ENCODE results near the gene NYNRIN. TPM values are rescaled to one million over a fixed set of nuclear protein-coding genes. Genes with fewer than 3 reads are reported as not detected.

The NYNRIN gene
- total RNA-seq, 4 donors from 2014 or later, result 3.2 to 15.5 (median 10.3) TPM

DNA sequence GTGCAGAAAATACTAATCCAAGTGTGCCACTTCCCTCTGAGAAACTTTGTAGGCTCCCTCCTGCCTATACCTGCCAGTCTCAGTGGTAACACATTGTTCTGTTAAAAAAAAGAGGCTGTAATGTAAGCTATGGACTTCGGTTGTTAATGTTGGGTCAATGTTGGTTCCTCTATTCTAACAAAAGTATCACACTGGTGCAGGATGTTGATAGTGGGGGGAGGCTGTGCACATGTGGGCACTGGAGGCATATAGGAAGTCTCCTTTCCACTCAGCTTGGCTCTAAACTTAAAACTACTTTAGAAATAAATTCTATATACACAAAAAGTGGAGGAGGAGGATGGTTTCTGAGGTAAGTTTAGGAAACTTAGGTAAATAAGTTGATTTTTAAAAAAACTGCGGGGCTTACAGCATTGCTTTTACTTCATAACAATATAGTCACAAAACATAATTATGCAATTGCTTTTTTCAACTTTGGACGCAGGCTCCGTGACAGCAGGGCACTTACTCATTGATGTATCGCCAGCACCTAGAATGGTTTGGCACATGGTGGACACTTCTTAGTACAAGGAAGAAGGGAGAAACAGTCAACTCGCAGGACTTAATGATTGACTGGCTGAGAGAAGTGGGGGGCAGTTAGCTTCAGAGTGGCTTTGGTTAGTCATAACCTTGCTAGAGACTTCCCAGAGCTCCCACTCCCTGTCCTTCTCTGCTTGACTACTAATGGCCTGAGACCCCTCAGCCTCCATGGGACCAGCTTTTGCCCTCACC, 7.9 kb upstream of the NYNRIN start:
- Histone ChIP-seq H3K27ac (no peak overlapping the region), H3K4me1 (no peaks in the 10 kb centered on the region), H3K27me3 (no peaks in the 10 kb centered on the region), H3K4me3 (no peak overlapping the region), H3K9me3 (no peaks in the 10 kb centered on the region), H3K36me3 (no peaks in the 10 kb centered on the region)
- TF ChIP-seq, protein P1, sequence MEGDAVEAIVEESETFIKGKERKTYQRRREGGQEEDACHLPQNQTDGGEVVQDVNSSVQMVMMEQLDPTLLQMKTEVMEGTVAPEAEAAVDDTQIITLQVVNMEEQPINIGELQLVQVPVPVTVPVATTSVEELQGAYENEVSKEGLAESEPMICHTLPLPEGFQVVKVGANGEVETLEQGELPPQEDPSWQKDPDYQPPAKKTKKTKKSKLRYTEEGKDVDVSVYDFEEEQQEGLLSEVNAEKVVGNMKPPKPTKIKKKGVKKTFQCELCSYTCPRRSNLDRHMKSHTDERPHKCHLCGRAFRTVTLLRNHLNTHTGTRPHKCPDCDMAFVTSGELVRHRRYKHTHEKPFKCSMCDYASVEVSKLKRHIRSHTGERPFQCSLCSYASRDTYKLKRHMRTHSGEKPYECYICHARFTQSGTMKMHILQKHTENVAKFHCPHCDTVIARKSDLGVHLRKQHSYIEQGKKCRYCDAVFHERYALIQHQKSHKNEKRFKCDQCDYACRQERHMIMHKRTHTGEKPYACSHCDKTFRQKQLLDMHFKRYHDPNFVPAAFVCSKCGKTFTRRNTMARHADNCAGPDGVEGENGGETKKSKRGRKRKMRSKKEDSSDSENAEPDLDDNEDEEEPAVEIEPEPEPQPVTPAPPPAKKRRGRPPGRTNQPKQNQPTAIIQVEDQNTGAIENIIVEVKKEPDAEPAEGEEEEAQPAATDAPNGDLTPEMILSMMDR (IDR thresholded peaks at IDR 0.05), result no peak
- TF ChIP-seq POLR2A (IDR thresholded peaks at IDR 0.05), result no peak
- DNase-seq, result no peak

DNA sequence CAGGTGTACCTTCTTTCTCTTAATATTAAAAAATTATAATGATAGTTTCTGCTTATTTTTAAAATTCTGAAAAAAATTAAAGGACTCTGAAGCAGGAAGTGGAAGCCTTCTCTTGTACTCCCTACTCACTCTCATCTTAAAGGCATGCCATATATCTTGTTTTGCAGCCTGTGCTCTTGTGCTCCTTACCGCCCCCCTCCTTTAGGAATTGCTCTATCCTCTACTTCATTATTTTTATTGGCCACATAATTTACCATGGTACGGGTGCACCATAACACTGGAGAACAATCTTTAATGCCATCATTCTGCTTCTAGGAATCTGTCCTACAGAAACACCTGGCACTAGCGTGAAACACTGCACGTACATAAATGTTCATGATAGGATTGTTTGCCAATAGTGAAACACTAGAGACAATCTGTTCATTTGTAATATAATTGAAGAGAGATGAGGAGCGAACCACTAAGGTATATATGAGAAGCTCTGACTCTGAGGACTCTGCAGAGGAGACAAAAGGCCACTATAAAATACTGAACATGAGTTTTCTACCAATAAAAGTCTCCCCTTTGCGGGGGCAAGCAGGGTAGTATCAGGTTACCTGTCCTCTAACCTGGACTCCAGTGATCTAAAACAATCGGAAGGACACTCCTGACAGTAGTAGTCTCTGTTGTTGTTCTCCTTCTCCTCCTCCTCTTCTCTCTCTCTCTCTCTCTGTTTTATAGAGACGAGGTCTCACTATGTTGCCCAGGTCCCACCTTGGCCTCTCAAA, 6.3 kb upstream of the NYNRIN start:
- no peak overlapping the region for H3K27ac ChIP-seq
- no peaks in the 10 kb centered on the region for H3K36me3 ChIP-seq
- no peaks in the 10 kb centered on the region for H3K27me3 ChIP-seq
- H3K4me1 ChIP-seq, result no peaks in the 10 kb centered on the region
- TF ChIP-seq, protein P1 (IDR thresholded peaks at IDR 0.05), result peak in 1 of 6 experiments; percentile 20
- TF ChIP-seq POLR2A (IDR thresholded peaks at IDR 0.05), result no peak
- H3K4me3 ChIP-seq, result no peak overlapping the region
- H3K9me3 ChIP-seq, result no peaks in the 10 kb centered on the region
- no peak for DNase-seq

DNA sequence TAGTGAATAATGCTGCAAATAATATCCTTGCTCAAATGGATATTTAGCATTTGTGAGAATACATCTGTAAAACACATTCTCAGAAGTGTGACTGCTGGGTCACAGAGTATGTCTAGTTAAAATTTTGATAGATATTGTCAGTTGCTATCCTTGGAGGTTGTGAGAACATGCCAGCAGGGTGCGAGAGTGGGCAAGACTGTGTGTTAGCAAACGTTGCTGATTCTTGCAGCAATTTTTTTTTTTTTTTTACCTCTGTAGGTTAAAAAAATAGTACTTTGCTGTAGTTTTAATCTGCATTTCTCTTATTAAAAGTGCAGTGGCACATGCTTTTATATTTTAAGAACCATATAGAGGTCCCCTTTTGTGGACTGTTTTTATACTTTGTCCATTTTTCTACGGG, 4.5 kb upstream of the NYNRIN start:
- Histone ChIP-seq H3K4me1 (peaks cover 0 to 12% (median 3%) of the 10 kb centered on the region in 4 donors), H3K4me3 (no peak overlapping the region), H3K9me3 (no peaks in the 10 kb centered on the region), H3K27ac (no peak overlapping the region), H3K36me3 (no peaks in the 10 kb centered on the region), H3K27me3 (no peaks in the 10 kb centered on the region)
- TF ChIP-seq, protein P1 (IDR thresholded peaks at IDR 0.05), result no peak
- no peak for TF ChIP-seq POLR2A (IDR thresholded peaks at IDR 0.05)
- no peak for DNase-seq

DNA sequence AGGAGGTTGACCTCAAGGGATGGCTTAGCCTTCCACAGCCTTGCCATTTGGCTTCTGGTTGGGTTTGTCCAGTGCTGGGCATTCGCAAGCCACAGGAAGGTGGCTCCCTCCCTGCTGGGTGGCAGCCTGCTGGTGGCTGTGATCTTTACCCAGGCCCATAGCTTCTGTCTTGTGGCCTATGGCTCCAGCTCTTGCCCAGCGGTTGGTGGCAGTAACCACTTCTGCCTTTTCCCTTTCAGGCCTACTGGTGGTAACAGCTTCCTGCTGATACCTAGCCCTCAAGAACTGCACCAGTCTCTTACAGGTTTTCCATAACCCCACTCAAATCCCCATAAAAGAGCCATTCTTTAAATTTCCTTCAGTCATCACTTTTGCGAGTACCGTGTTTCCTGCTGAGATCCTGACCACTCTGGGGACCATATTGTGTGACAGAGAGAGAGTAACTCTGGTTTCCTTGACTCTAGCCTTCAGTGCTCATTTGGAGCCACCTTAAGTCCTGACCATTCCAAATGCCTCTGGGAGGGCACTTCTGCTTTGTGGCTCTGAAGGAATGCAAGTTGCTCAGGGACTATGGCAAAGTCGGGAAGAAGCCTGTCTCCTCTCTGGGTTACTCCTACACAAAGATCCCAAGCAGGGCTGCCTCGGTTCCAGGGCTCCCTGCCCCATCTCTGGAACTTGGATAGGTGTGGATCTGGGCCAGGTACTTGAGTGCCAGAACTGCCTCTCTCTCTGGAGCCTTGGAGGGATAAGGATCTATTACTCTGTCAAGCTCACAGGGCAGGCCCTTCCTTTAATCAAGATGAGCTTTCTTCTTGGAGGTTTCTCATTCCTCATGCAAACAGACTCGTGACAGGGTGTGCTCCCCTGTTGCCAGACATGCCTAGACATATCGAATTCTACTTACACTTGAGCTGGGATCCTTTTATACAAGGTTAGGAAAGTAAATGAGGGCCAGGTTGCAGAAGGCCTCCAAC, 2.9 kb upstream of the NYNRIN start:
- no peak for DNase-seq
- no peaks in the 10 kb centered on the region for H3K36me3 ChIP-seq
- no peaks in the 10 kb centered on the region for H3K27me3 ChIP-seq
- peaks cover 0 to 25% (median 5%) of the 10 kb centered on the region in 4 donors for H3K4me1 ChIP-seq
- TF ChIP-seq, protein P1 (IDR thresholded peaks at IDR 0.05), result no peak
- TF ChIP-seq POLR2A (IDR thresholded peaks at IDR 0.05), result no peak
- no peak overlapping the region for H3K27ac ChIP-seq
- no peaks in the 10 kb centered on the region for H3K9me3 ChIP-seq
- no peak overlapping the region for H3K4me3 ChIP-seq

DNA sequence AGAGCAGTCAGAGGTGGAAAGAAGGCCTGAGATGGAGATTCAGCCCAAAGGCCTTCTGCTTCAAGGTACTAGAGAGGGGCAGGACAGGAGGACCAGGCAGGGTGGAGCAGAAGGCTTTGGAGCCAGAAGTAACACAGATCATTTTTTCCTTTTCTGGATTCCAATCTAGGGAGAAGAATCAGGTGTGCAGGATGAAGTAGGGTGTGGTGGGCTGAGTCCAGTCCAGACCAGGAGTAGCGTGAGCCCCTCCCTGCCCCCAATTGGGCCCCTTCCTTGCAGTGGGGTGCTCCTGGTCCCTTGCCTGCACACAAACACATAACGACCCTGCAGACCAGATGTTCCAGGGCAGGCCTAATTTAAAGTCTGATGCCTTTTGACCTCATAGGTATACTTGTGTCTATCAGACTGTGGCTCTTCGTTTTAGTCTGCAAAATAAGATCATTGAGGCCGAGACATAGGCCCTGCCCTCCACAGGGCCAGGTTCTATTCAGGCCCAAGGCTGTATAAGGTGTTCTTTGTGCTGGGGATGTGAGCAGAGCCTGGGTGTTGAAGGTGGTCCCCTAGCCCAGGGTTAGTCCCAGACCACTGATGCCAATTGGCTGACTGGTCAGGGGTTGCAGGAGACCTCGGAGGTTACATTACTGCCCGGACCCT, 1.0 kb upstream of the NYNRIN start:
- Histone ChIP-seq H3K4me3 (no peak overlapping the region), H3K27me3 (no peaks in the 10 kb centered on the region), H3K9me3 (no peaks in the 10 kb centered on the region), H3K36me3 (no peaks in the 10 kb centered on the region), H3K27ac (peak overlapping the region; percentile 53 to 81 (median 62)), H3K4me1 (peaks cover 0 to 35% (median 5%) of the 10 kb centered on the region in 4 donors)
- DNase-seq, result peak in 1 of 3 donors; percentile 40
- no peak for TF ChIP-seq POLR2A (IDR thresholded peaks at IDR 0.05)
- TF ChIP-seq, protein P1 (IDR thresholded peaks at IDR 0.05), result no peak

All from Peyer's patch (tissue), 4 donors.